Umbilical cord (tissue), 2 donors: Measurements from ENCODE around the gene SLC49A3. TPM values are rescaled to one million over a fixed set of nuclear protein-coding genes. Genes with fewer than 3 reads are reported as not detected.

Experiments used
- DNase-seq: peaks from one replicate; pipeline ENCODE4 v3.0.0-alpha.2; 2015; ENCODE audit warnings: low spot score
- total RNA-seq: library from RNA; depleted of rRNA; stranded (reverse); fragments of >200 nt; gene quantifications from one replicate; pipeline ENCODE4 v1.2.3, GENCODE V29; 2014; ENCODE audit warnings: low replicate concordance; ENCODE audit not compliant: insufficient read depth

Gene SLC49A3
- total RNA-seq, 1 donor from 2014 or later = 3.6 TPM

DNA sequence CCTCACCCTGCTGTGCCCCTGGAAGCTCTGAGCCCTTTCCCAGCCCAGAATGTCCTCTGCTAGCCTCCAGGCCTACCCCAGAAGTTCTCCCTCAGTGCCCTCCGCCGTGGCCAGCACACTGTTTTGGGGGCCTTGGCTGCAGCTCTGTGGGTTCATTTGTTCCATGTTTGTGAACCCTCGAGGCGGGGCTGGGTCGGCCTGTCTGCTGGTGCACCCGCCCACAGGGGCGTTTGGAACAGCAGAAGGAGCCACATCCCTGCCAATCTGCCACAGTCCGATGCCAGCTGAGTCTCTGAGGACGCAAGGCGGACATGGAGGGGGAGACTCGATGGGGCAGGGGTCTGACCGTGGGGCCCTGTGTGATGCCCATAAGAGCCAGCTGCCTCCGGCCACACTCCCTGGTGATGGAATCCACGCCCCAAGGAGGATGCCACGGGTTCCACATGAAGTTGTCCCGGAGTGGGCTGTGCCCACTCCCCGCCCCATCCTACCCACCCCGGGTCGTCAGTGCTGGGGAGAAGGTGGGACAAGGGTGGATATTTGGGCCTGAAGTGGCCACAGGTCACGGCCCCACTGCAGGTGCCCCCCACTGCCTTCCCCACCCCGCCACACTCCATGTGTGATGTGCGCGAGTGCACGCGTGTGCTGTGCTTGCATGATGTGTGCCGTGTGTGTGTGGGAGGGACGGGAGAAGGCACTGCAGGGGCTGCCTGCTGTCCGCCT is 22.0 kb downstream of the SLC49A3 start:
- no peak for DNase-seq

DNA sequence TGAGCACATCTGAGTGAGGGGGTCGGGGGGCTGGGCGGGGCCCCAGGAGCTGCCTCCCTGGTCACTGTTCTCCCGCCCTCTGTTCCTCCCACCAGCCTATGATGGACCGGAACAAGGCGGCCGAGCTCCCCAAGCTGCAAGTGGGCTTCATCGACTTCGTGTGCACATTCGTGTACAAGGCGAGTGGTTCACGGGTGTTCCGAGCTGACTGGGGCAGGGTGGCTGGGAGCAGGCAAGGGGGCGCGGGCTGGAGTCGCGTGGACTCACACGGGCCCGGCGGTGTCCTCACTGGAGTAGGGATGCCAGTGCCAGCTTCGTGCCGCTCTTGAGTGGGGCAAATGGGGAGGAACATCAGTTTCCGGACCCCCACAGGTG is 22.5 kb downstream of the SLC49A3 start:
- DNase-seq = no peak

DNA sequence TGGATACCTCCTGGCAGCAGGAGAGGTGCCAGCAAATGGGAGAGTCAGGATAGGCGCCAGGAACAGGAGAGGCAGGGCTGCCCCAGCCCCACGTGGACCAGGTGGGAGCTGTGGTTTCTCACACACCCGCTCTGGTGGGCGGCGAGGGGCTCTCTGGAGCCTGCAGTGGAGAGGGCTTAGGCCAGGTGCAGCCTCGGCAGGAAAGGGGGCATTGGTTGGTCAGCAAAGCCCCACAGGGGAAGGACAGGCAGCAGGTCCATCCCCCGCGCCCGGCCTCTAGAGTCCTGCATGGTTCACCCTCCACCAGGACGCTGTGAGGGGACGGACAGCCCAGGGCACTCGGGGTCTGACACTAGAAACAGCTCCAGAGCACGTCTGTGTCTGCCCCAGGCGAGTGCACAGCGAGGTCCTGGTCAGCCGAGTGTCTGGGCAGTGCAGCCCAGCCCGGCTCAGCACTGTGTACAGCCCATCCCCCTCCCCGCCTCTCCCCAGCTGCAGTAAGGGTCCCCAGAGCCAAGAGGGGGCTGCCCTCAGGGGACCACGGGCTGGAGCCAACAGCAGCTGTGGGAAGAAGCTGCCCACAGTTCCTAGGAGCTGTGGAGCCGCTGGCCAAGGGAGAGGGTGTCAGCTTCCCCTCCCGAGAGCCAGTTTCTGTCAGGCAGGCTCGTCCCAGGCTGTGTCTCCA is 23.1 kb downstream of the SLC49A3 start:
- DNase-seq = no peak

DNA sequence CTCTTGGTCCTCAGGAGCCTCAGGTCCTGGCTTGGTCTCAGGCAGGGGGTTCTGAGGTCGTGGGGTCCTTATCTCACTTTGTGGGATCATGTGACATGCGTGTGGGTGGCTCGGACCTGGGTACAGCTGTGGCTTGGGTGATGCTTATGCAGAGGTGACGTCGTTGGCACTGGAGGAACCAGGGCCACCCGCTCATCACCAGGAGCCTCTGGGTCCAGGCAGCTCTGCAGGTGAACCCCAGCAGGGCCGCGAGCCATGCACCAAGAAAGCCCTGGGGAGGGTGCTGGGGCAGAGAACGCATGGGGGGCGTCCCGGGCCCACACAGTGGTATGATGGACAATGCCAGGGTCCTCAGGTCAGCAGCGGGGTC is 23.6 kb downstream of the SLC49A3 start:
- no peak for DNase-seq

DNA sequence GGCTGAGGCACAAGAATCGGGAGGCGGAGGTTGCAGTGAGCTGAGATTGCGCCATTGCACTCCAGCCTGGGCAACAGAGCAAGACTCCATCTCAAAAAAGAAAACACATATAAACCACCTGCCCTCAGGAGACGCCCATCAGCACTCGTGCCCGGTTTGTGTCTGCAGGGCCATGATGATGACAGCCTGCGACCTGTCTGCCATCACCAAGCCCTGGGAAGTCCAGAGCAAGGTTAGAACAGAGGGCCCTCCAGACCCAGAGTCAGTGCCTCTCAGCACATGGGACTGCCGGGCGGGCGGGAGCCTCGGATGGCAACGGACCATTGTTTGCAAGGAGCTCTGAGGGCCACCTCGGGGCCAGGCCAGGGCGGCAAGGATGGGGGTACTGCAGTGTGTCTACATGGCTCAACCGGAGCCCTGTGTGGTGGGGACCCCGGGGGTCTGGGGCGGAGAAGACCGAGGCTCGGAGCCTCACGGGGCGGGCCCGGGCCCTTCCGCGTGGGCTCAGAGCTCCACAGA is 24.2 kb downstream of the SLC49A3 start:
- DNase-seq = no peak

DNA sequence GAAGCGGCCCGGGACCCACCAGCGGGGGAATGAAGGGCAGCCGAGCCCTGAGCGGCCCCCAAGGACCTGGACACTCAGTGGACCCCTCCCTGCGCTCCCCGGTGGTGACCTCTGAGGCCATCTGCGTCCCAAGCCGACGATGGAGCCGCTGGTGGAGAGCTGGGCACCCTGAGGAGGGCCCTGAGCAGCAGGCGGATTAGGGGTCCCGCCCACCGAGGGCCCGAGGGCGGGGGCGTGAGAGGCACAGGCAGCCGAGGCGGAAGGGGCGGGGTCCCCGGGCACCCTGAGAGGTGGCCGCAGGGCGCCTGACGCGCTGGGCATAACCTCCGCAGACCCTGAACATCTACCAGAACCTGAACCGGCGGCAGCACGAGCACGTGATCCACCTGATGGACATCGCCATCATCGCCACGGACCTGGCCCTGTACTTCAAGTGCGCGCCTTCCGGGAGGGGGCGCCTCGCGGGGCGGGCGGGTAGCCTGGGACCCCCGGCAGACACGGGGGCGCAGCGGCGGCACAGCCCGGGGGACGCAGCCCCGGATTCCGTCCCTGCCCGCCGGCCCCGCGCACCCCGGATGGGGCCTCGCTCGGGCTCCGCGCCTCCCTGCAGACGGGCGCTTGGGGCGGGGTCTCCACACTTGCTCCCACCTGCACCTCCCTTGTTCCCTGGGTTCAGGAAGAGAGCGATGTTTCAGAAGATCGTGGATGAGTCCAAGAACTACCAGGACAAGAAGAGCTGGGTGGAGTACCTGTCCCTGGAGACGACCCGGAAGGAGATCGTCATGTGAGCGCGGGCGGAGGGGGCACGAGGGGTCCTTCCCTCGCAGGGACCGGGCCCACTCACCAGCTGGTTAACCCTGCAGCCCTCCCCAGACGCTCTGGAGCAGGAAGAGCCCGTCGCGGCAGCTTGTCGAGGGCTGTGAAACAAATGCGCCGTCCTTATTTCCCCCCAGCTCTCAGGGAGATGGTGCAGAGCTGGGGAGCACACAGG is 25.2 kb downstream of the SLC49A3 start:
- DNase-seq = peak; percentile 74

DNA sequence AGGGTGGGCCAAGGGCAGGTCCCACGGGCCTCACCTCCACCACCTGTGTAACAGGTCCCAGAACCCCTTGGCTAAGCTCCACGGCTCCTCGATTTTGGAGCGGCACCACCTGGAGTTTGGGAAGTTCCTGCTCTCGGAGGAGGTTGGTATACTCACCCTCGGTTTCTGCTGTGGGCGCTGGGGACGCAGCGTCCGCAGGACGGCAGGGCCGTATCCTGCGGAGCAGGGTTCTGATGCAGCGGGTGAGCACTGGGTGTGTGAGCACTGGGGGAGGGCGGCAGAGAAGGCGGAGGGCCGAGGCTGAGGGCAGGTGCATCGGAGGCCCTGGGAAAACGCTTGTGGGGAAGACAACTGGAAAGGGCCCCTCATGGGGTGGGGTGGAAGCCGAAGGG is 25.9 kb downstream of the SLC49A3 start:
- DNase-seq = no peak

DNA sequence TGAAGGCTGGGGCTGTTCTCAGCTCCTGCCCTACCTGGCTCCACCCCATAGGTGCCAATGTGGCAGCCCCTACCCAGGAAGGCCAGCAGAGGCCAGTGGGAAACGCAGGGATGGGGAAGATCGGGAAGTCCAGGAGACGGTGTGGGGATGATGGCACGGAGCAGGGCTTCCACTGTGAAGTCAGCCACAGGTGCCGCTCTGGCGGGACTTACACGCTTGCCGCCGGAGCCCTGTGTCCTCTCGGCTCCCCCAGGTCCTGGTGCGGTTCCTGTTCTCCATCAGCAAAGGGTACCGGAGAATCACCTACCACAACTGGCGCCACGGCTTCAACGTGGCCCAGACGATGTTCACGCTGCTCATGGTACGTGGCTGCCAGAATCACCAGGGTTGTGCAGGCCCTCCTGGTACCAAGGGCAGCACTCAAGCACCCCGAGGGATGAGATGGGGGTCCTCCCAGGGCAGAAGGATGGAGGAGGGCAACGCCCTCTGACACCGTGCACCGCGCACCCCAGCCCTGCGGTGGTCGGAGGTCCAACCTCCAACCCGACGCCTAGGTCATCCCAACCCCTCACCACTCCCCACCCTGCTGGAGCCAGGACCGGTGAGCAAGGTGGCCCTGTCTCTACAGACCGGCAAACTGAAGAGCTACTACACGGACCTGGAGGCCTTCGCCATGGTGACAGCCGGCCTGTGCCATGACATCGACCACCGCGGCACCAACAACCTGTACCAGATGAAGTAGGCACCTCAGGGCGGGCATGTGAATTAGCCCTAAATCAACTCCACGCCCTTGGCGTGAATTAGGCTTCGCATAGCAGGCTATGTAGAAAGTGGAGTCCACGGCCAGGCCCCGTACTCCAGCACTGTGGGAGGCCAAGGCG is 26.8 kb downstream of the SLC49A3 start:
- DNase-seq = no peak

DNA sequence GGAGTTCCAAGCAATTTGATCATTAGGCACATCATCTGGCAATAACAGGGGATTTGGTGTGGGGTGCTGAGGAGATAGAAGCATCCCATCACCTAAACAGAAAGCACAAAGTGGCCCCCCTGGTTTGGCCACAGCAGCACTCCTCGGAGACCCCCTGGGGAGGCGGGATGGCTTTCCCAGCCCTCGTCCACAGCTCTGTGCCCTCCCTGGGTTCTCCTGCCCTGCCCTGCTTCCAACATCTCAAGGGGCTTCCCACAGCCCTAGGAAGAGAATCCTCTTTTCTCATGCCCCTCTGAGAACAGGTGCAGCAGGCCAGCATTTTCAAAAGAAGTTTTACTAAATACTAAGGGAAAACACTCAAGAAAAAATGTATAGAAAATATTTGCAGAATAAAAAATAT is 27.7 kb downstream of the SLC49A3 start:
- DNase-seq = no peak

DNA sequence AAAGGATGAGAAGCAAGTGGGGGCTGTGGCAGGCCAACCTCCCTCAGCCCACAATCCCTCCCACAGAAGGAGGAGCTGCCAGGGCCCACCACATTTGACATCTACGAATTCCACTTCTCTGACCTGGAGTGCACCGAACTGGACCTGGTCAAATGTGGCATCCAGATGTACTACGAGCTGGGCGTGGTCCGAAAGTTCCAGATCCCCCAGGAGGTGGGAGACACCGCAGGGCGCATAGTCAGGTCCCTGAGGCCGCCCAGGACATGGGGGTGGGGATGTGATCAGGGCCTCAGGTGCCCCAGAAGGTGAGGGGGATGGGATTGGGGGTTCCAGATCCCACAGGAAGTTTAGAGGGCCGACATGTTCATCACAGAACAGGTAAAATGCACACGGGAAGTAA is 28.6 kb downstream of the SLC49A3 start:
- no peak for DNase-seq

DNA sequence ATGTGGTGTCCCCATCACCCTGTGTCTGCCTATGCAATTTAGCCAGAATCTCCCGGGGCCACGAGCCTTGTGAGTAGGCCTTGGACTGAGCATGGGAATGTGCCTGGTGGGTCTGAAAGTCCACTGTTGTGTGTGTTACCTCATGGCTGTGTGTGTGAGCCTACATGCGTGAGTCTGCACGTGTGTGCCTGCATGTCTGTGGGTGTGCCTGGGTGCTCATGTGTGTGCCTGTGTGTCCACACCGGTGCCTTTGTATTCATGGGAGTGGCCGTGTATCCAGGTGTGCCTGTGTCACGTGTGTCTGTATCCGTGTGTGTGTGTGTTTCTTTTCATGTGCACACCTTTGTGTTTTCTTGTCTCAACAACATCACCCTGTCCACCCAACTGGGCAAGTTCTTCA is 29.1 kb downstream of the SLC49A3 start:
- DNase-seq = no peak

DNA sequence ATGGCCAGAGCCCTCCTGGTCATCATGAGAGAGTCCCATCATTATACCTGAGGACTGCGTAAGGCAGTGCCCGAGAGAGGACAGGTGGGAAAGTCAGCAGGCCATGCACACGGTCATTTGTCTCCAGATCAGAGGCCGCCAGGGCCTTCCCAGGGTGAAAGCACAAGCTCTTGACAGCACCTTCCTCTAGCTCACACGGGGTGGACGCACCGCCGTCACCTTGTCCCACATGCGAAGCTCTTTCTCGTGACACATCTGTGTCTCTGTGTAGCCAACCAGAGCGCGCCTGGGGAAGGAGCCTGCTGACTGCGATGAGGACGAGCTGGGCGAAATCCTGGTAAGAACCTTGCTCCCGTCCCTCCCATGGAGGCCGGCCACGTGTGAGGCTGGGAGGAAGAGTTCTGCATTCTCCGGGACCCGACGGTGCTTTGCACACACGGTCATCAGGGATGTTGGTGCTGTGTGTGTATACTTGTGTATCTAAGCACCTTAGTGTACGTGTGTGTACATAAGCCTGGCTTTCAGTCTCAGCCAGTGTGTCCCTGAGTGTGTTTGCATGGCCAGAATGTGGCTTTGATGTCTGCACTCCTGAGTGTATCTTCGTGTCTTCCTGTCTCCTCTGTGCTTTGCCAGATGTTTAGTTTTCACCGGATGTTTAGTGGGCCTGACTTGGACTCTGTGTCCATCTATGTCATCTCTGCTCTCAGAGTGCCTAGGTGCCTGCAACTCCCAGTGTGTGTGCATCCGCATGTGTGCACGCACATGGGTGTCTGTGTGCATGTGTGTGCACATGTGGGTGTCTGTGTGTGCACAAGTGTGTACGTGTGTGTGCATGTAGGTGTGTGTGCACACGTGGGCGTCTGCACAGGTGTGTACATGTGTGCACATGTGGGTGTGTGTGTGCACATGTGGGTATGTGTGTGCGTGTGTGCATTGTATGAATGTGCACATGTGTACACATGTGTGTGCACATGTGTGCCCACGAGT is 30.0 kb downstream of the SLC49A3 start:
- DNase-seq = no peak

DNA sequence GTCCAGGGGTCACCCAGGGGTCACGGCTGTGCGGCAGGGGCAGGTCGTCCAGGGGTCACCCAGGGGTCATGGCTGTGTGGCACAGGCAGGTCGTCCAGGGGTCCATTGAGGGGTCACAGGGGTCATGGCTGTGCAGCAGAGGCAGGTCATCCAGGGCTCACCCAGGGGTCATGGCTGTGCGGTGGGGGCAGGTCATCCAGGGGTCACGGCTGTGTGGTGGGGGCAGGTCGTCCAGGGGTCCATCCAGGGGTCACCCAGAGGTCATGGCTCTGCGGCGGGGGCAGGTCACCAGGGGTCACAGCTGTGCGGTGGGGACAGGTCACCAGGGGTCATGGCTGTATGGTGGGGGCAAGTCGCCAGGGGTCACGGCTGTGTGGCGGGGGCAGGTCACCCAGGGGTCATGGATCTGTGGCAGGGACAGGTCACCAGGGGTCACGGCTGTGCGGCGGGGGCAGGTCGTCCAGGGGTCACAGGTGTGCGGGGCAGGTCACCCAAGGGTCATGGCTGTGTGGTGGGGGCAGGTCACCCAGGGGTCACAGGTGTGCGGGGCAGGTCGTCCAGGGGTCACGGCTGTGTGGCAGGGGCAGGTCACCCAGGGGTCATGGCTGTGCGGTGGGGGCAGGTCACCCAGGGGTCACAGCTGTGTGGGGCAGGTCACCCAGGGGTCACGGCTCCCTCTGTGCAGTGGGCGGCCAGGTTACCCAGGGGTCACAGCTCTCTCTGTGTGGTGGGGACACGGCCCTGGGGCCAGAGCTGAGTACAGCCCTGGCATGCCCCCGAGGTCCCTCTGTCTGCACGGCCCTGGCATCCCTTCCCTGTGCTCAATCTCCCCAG is 30.9 kb downstream of the SLC49A3 start:
- no peak for DNase-seq

DNA sequence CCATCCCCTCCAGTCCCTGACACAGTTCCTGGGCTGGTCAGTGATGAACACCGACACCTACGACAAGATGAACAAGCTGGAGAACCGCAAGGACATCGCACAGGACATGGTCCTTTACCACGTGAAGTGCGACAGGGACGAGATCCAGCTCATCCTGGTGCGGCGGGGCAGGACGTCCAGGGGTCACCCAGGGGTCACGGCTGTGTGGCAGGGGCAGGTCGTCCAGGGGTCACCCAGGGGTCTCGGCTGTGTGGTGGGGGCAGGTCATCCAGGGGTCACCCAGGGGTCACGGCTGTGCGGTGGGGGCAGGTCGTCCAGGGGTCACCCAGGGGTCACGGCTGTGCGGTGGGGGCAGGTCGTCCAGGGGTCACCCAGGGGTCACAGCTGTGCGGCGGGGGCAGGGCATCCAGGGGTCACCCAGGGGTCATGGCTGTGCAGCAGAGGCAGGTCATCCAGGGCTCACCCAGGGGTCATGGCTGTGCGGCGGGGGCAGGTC is 31.6 kb downstream of the SLC49A3 start:
- no peak for DNase-seq

DNA sequence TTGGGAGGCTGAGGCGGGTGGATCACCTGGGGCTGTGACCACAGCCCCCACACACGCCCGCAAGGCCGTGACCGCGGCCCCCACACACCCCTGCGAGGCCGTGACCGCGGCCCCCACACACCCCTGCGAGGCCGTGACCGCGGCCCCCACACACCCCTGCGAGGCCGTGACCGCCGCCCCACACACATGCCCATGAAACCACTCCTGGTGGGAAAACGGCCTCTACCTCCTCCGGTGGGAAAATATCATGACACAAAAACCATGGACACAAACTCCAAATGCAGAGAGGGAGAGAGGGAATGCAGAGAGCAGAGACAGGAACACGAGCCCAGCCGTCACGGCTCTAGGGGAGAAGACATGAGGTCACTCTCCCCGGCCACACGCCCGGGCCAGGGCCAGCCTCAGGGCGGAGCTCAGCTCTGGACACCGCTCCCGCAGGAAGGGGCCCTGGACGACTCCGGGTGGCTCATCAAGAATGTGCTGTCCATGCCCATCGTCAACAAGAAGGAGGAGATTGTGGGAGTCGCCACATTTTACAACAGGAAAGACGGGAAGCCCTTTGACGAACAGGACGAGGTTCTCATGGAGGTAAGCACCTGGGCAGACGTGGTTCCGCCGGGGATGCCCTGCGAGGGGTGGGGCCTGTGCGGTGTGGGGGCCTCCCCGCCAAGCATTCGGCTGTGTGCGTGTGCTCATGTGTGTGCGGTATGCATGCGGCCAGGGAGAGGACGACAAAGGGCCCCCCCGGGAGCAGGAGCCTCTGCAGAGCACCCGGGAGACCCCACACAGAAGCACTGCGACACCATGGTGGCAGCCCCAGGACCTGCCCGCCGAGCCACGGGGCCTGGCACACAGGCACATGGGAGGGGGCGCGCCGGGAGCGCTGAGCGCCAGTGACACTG is 32.3 kb downstream of the SLC49A3 start:
- DNase-seq = no peak

DNA sequence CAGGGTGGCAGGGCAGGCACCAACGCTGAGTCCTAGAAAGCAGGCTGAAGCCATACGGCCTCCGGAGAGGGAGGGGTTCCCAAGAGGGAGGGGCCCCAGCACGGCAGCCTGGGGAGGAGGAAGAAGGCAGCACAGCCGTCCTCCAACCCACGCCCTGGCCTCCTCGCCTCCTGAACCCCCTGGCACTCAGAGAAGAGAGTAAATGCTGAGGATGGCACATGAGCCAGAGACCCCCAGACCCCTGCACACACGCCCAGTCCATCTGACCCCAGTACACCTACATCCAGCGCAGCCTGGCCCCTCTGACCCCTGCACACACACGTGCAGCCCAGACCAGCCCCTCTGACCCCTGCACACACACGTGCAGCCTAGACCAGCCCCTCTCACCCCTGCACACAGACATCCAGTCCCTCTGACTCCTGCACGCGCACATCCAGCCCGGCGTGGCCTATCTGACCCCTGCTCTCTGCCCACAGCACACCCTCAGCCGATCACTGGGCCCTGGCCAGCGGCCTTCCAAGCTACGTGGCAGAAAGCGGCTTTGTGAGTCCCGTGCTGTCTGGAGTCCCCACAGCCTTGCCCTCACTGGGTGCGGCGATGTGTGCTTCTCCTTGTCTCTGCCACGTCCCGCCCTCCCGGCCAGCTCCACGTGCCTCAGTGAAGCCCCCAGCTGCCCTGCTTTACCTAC is 33.3 kb downstream of the SLC49A3 start:
- no peak for DNase-seq

DNA sequence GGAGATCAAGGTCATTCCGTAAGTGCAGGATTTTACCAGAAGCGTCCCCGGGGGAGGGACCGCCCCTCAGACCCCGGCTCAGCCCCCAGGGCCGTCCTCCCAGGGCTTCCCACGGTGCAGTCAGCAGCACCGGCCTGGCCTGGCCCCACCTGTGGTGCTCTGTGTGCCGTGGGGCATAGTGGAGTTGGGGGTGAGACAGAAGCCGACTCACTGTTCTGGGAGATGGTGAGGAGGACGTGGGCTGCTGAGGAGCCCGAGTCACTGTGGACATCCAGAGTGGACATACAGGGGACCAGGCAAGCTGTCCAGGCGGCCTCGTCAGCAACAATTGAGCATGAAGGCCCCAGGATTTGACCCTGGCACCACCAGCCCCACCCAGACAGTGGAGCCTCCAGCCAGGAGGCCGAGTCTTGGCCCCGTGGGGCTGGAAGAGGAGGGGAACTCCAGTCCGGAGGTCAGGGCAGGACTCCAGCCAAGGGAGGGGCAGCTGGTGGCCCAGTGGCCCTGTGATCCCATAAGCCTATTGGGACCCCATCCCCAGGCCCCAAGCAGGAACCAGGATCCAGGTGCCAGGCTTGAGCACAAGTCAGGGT is 34.0 kb downstream of the SLC49A3 start:
- DNase-seq = no peak
